Subcutaneous adipose tissue (tissue), 4 donors: ENCODE results near the gene RRP9. TPM values are rescaled to one million over a fixed set of nuclear protein-coding genes. Genes with fewer than 3 reads are reported as not detected.

Experiments
- total RNA-seq, 4 donors: library from RNA; depleted of rRNA; stranded (reverse); fragments of >200 nt; gene quantifications; one replicate each; pipeline ENCODE4 v1.1.0, GENCODE V29; 2016
- TF ChIP-seq, protein P1 (sequence below): fragments of 450-650 bp; IDR thresholded peaks from one replicate; pipeline ENCODE4 v1.5.1; 2016; ENCODE audit warnings: low read depth, mild to moderate bottlenecking, control low read depth, antibody characterized with exemption, moderate library complexity

Gene RRP9
- total RNA-seq, 4 donors from 2014 or later: 8.1 to 18.1 (median 11.5) TPM

DNA sequence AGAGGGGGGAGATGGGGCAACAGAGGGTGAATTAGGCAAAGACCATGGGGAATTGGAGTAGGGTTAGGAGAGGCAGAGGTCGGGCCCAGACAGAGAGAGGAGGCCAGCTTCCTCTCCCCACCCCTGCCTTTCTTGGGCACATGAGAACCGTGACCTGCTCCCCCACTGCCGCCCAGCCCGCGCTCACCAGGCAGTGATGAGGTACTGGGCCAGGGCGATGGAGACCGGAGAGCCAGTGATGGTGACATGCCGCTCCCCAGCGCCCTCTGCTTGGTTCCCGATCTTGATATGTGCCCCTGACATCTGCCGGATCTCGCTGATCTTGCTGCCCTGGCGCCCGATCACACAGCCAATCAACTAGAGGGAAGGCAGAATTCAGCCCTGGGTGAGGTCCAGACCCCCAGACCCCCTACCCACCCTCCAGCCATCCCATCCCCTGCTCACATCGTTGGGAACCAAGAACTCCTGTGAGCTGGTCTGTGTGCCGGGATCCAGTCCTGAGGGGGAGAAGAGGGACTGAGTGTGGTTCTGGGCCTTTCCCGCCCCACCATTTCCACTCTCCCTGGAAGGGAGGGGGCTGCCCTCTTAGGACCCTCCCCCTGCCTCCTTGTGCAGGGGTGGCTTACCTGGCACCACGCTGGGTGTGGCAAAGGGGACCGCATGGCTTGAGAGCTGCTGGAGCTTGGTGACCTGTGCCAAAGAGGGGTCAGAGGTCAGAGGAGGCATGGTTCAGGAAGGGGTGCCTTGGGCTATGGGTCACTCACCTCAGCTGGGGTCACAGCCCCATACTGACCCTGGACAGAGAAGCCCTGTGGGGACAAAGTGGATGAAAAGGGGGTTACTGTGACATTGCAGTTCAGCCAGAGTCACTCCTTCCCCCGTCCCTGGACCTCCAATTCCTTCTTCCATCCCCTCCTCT lies 17.2 kb upstream of the RRP9 start:
- TF ChIP-seq, protein P1, sequence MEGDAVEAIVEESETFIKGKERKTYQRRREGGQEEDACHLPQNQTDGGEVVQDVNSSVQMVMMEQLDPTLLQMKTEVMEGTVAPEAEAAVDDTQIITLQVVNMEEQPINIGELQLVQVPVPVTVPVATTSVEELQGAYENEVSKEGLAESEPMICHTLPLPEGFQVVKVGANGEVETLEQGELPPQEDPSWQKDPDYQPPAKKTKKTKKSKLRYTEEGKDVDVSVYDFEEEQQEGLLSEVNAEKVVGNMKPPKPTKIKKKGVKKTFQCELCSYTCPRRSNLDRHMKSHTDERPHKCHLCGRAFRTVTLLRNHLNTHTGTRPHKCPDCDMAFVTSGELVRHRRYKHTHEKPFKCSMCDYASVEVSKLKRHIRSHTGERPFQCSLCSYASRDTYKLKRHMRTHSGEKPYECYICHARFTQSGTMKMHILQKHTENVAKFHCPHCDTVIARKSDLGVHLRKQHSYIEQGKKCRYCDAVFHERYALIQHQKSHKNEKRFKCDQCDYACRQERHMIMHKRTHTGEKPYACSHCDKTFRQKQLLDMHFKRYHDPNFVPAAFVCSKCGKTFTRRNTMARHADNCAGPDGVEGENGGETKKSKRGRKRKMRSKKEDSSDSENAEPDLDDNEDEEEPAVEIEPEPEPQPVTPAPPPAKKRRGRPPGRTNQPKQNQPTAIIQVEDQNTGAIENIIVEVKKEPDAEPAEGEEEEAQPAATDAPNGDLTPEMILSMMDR: no peak

DNA sequence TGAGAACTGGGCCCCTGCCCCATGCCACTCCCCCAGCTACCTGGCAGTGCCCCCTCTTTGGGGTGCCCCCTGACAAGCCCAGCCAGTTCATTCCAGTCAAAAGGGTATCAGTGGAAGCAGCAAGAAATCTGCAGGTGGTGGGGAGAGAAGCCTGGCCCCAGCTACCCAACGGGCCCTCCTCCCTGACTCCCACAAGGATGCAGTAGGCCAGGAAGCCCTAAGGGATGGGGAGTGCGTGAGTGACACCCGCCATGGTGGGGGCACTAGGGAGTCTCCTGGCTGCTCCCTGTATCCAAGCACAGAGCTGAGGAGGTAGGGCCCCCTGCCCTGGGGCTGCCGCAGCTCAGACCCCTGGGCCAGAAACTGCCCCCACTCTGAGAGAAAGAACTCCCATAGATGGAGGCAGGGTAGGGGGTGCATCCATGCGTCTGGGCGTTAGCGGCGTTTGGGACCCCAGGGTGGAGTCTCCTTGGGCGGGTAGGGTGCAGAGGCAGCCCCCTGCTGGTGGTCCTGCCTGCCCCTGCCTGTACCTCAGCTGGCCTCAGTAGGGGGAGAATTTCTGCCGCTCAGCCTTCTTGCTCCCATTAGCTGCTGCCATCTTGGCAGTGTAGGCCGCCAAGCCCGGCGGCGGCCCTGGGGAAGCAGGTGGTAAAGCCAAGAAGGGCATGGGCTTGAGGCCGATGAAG lies 16.0 kb upstream of the RRP9 start:
- TF ChIP-seq, protein P1: no peak

DNA sequence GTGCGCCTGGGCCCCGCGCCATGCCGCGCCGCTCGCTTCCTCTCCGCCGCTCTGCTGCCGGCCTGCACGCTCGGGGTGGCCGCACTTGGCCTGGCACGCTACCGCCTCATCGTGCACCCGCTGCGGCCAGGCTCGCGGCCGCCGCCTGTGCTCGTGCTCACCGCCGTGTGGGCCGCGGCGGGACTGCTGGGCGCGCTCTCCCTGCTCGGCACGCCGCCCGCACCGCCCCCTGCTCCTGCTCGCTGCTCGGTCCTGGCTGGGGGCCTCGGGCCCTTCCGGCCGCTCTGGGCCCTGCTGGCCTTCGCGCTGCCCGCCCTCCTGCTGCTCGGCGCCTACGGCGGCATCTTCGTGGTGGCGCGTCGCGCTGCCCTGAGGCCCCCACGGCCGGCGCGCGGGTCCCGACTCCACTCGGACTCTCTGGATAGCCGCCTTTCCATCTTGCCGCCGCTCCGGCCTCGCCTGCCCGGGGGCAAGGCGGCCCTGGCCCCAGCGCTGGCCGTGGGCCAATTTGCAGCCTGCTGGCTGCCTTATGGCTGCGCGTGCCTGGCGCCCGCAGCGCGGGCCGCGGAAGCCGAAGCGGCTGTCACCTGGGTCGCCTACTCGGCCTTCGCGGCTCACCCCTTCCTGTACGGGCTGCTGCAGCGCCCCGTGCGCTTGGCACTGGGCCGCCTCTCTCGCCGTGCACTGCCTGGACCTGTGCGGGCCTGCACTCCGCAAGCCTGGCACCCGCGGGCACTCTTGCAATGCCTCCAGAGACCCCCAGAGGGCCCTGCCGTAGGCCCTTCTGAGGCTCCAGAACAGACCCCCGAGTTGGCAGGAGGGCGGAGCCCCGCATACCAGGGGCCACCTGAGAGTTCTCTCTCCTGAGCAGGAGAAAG lies 14.4 kb upstream of the RRP9 start:
- TF ChIP-seq, protein P1: no peak

DNA sequence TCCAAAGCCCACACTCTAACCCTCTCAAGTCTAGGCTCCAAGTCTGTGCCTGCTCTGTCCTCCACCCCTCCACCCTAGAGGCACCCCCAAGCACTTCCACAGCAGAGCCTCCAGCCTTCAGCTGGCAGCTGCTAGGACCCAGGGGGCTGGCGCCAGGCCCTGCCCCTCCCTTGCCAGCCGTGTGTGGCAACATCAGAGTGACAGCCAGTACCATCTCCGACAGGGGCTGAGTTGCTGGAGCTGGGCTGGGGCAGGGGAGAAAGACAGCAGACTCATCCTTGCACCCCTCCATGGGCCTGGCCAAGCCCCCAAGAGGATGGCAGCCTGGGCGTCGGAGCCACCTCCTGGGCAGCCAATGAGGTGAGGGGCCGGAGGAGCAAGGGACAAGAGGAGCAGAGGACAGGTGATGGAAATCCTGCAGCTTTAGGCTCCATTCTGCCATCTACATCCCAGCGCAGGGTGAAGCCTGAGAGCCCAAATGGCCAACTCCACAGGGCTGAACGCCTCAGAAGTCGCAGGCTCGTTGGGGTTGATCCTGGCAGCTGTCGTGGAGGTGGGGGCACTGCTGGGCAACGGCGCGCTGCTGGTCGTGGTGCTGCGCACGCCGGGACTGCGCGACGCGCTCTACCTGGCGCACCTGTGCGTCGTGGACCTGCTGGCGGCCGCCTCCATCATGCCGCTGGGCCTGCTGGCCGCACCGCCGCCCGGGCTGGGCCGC lies 13.6 kb upstream of the RRP9 start, which contains the start of gene GPR62:
Gene GPR62, plus strand, starts transcription at position 207 of the 718 bp plus-strand sequence. Its CDS starts 272 bp downstream, at position 479.
- TF ChIP-seq, protein P1: no peak

DNA sequence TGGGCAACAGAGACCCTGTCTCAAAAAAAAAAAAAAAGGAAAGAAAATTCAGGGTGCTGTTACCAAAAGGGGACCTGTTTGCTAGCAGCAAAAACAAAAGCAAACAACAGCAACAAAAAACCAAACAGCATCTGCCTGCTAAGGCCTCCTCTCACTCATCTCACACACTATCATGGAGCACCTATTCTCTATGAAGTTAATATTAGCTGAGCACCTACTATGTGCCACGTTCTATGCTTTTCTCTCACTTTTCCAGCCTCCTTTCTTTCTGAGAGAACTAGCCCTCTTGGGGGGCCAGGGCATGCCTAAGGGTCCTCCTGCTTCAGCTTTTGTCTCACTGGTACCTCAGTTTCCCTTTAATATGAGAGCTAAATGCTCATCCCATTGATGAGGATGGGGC lies 13.0 kb upstream of the RRP9 start:
- TF ChIP-seq, protein P1: no peak

DNA sequence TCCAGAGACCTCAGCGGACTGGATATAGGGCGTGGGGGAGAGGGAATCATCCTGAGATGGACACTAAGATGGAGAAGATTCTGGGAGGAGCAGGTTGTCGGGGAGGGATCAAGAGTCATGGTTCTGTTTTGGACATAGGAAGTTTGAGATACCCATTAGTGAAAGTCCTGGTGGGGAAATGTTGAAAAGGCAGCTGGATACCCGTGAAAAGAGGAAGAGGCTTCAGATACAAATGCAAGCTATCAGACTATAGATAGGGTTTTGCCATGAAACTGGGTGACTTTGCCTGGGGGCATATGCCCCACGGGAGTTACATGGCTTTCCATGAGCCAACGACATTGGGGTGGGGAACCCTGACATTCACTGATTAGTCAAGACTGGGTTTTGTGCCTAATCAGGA lies 12.4 kb upstream of the RRP9 start:
- TF ChIP-seq, protein P1: no peak
